Measurements from ENCODE around the gene KDELR1.

The KDELR1 gene

DNA sequence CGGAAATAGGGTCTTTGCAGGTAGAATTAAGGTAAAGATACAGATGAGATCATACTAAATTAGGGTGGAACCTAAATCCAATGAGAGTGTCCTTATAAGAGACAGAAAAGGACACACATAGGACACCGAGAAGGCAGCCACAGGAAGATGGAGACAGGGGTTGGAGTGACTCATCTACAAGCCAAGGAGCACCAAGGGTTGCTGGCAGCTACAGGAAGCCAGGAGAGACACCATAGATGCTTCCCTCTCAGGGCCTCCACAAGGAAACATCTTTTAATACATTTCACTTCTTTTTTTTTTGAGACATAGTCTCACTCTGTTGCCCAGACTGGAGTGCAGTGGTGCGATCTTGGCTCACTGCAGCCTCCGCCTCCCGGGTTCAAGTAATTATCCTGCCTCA is 37.7 kb downstream of the KDELR1 start:
- DNase-seq (ENCODE audit: low spot score), result no peak
- H3K9me3 Mint-ChIP-seq, result no peaks in the 10 kb centered on the region

DNA sequence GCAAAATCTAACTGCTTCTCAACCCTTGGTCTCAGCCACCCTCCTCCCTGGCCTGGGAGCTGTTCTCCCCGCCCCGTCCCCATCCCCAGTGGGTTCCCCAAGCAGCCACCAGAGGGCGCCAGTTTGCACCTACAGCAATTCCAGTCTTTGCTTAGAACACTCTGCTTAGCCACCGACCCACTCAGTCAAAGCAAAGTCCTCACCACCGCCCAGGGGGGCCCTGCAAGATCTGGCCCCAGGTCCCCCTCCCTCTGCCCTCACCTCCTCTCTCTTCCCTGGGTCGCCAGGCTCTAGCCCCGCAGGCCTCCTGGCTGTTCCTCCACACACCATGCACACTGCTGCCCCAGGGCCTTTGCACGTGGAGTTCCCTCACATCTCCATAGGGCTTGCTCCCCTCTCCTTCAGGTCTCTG is 40.0 kb downstream of the KDELR1 start:
- peaks cover 3% of the 10 kb centered on the region for H3K36me3 Mint-ChIP-seq (ENCODE audit: low read depth)
- H3K4me3 Mint-ChIP-seq, result no peak overlapping the region
- H3K27me3 Mint-ChIP-seq (ENCODE audit: low read depth), result no peaks in the 10 kb centered on the region
- no peaks in the 10 kb centered on the region for H3K9me3 Mint-ChIP-seq
- peaks cover 4% of the 10 kb centered on the region for H3K4me1 Mint-ChIP-seq (ENCODE audit: low read depth)
- no peak overlapping the region for H3K27ac Mint-ChIP-seq
- peak; percentile 63 for DNase-seq (ENCODE audit: low spot score)

More for the DNA sequence above, 37.7 kb downstream of the KDELR1 start:
- peaks cover 4% of the 10 kb centered on the region for H3K4me1 Mint-ChIP-seq (ENCODE audit: low read depth)
- H3K36me3 Mint-ChIP-seq (ENCODE audit: low read depth), result peaks cover 2% of the 10 kb centered on the region
- H3K27me3 Mint-ChIP-seq (ENCODE audit: low read depth), result no peaks in the 10 kb centered on the region
- H3K27ac Mint-ChIP-seq, result no peak overlapping the region
- H3K4me3 Mint-ChIP-seq, result no peak overlapping the region

DNA sequence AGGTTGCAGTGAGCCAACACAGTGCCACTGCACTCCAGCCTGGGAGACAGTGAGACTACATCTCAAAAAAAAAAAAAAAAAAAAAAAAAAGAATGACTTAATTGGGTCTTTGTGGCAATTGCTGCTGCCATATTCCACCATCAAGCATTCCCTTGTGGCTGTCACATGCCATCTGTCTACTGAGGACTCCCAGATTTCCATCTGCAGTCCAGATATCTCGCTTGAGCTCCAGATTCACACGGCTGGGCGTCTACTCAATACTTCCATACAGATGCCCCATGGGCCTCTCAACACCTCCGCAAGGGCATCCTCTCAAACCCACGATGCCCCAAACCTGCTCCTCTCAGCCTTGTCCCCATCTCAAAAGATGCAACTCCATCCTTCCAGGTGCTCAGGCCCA is 40.5 kb downstream of the KDELR1 start:
- Mint-ChIP-seq H3K9me3 (no peaks in the 10 kb centered on the region), H3K27me3 (ENCODE audit: low read depth) (no peaks in the 10 kb centered on the region), H3K36me3 (ENCODE audit: low read depth) (peaks cover 3% of the 10 kb centered on the region), H3K27ac (no peak overlapping the region), H3K4me3 (no peak overlapping the region), H3K4me1 (ENCODE audit: low read depth) (peaks cover 4% of the 10 kb centered on the region)
- DNase-seq (ENCODE audit: low spot score), result no peak

DNA sequence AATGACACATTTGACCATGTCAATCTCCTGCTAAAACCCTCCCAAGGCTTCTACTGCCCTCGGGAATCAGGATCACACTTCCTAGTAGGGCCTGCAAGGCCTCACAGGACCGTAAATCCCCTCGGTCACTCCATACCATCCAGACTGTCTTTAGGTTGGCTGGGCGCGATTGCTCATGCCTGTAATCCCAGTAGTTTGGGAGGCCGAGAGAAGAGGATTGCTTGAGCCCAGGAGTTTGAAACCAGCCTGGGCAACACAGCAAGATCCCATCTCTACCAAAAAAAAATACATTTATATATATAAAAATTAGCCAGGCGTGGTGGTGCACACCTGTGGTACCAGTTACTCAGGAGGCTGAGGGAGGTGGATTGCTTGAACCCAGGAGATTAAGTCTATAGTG is 42.6 kb downstream of the KDELR1 start:
- no peaks in the 10 kb centered on the region for H3K9me3 Mint-ChIP-seq
- H3K36me3 Mint-ChIP-seq (ENCODE audit: low read depth), result peaks cover 3% of the 10 kb centered on the region
- H3K4me1 Mint-ChIP-seq (ENCODE audit: low read depth), result peaks cover 4% of the 10 kb centered on the region
- DNase-seq (ENCODE audit: low spot score), result no peak
- no peak overlapping the region for H3K4me3 Mint-ChIP-seq
- H3K27ac Mint-ChIP-seq, result no peak overlapping the region
- H3K27me3 Mint-ChIP-seq (ENCODE audit: low read depth), result no peaks in the 10 kb centered on the region

DNA sequence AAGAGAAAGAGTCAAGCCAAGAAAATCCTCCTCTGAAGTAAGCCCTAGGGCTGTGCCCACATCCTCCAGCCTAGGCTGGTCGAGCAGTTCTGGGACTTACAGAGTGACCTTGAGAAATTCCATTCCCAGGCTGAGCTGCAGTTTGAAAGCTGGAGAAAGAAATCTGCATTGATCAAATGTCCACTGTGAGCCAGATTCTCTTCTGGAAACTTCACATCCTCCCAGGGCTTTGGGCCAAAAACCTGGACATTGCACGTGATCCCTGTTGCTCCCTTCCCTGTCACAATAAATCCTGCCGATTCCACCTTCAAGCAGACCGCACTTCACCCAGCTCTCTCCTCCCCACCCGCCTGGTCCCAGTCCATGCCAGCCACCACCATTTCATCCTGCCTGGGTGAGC is 43.3 kb downstream of the KDELR1 start:
- no peak overlapping the region for H3K27ac Mint-ChIP-seq
- no peak for DNase-seq (ENCODE audit: low spot score)

DNA sequence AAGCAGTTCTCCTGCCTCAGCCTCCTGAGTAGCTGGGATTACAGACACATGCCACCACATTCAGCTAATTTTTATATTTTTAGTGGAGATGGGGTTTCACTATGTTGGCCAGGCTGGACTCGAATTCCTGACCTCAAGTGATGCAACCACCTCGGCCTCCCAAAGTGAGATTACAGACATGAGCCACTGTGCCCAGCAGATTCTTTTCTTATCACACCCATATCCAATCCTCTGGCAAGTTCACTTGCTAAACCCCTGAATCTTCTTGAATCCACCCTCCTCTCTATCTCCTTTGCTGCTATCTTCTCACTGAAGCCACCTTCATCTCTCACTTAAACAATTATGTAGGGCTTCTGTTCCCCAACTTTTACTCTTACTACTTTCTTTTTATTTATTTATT is 45.2 kb downstream of the KDELR1 start:
- H3K36me3 Mint-ChIP-seq (ENCODE audit: low read depth), result peaks cover 5% of the 10 kb centered on the region
- H3K9me3 Mint-ChIP-seq, result no peaks in the 10 kb centered on the region
- peaks cover 2% of the 10 kb centered on the region for H3K4me1 Mint-ChIP-seq (ENCODE audit: low read depth)
- no peak overlapping the region for H3K4me3 Mint-ChIP-seq
- H3K27ac Mint-ChIP-seq, result no peak overlapping the region
- no peaks in the 10 kb centered on the region for H3K27me3 Mint-ChIP-seq (ENCODE audit: low read depth)
- no peak for DNase-seq (ENCODE audit: low spot score)

More for the DNA sequence above, 43.3 kb downstream of the KDELR1 start:
- Mint-ChIP-seq H3K4me3 (no peak overlapping the region), H3K36me3 (ENCODE audit: low read depth) (peaks cover 3% of the 10 kb centered on the region), H3K9me3 (no peaks in the 10 kb centered on the region), H3K4me1 (ENCODE audit: low read depth) (peaks cover 2% of the 10 kb centered on the region), H3K27me3 (ENCODE audit: low read depth) (no peaks in the 10 kb centered on the region)

DNA sequence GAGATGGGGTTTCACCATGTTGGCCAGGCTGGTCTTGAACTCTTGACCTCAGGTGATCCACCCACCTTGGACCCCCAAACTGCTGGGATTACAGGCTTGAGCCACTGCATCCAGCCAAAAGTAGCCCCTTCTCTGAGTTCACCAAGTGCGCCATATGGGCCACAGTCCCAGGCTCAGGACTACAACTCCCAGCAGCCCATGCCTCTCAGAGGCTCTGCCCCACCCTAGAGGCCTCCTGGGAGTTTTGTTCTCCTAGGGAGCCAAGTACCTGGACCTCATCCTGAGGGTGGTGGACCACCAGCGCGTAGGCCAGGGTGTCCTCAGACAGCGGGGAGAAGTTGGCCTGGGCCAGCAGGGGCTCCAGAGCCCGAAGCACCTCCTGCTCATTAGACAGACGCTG is 46.5 kb downstream of the KDELR1 start:
- Mint-ChIP-seq H3K4me1 (ENCODE audit: low read depth) (no peaks in the 10 kb centered on the region), H3K4me3 (no peak overlapping the region), H3K27ac (no peak overlapping the region), H3K27me3 (ENCODE audit: low read depth) (no peaks in the 10 kb centered on the region), H3K9me3 (no peaks in the 10 kb centered on the region), H3K36me3 (ENCODE audit: low read depth) (peaks cover 5% of the 10 kb centered on the region)
- no peak for DNase-seq (ENCODE audit: low spot score)

DNA sequence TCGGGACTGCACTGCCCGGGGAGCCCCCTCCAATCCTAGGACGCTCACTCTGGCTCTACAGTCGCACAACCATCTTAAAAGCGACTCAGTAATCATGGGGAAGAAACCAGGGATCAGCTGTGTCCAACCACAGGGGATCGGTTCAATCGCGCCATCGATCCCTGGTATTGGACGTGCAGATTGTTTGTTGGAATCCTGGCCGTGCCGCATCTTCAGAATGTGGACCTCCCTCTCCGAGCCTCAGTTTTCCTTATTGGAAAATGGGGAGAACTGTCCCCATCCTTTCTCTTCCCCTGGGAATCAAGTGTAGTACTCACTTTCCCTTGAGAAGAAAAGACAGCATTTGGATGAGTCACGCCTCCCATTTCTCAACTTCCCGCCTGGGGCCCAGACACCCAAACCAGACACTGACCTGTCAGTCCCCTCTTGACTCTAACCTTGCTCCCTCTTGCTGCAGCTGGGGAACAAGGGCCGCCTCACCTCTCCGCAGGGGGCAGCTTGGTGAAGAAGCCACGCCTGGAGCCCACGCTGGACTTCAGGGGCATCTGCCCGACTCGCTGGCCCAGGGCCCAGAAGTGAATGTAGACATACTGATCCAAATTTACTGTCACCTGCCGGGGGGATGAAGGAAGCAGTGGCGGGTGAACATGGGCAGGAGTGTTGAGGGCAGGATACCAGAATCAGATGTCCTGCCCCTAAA is 48.4 kb downstream of the KDELR1 start:
- no peaks in the 10 kb centered on the region for H3K9me3 Mint-ChIP-seq
- H3K27me3 Mint-ChIP-seq (ENCODE audit: low read depth), result no peaks in the 10 kb centered on the region
- H3K4me3 Mint-ChIP-seq, result no peak overlapping the region
- peaks cover 2% of the 10 kb centered on the region for H3K36me3 Mint-ChIP-seq (ENCODE audit: low read depth)
- DNase-seq (ENCODE audit: low spot score), result no peak
- no peaks in the 10 kb centered on the region for H3K4me1 Mint-ChIP-seq (ENCODE audit: low read depth)
- no peak overlapping the region for H3K27ac Mint-ChIP-seq

DNA sequence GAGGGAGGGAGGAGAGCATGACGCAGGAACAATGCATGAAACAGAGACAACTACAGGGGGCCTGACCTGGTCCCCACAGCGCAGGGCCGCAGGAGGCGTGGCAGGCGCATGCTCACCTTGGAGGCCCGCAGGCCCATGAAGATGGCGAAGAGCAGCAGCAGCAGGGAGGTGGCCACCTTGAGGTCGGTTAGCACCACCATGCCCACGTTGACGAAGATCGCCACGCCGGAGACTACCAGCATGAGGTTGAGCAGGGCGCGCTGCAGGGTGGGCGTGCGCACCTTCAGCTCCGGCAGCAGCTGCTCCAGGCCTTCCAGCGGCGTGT is 49.0 kb downstream of the KDELR1 start:
- H3K4me1 Mint-ChIP-seq (ENCODE audit: low read depth), result no peaks in the 10 kb centered on the region
- no peaks in the 10 kb centered on the region for H3K27me3 Mint-ChIP-seq (ENCODE audit: low read depth)
- no peak for DNase-seq (ENCODE audit: low spot score)
- no peaks in the 10 kb centered on the region for H3K9me3 Mint-ChIP-seq
- H3K36me3 Mint-ChIP-seq (ENCODE audit: low read depth), result peaks cover 2% of the 10 kb centered on the region
- H3K4me3 Mint-ChIP-seq, result no peak overlapping the region
- no peak overlapping the region for H3K27ac Mint-ChIP-seq

DNA sequence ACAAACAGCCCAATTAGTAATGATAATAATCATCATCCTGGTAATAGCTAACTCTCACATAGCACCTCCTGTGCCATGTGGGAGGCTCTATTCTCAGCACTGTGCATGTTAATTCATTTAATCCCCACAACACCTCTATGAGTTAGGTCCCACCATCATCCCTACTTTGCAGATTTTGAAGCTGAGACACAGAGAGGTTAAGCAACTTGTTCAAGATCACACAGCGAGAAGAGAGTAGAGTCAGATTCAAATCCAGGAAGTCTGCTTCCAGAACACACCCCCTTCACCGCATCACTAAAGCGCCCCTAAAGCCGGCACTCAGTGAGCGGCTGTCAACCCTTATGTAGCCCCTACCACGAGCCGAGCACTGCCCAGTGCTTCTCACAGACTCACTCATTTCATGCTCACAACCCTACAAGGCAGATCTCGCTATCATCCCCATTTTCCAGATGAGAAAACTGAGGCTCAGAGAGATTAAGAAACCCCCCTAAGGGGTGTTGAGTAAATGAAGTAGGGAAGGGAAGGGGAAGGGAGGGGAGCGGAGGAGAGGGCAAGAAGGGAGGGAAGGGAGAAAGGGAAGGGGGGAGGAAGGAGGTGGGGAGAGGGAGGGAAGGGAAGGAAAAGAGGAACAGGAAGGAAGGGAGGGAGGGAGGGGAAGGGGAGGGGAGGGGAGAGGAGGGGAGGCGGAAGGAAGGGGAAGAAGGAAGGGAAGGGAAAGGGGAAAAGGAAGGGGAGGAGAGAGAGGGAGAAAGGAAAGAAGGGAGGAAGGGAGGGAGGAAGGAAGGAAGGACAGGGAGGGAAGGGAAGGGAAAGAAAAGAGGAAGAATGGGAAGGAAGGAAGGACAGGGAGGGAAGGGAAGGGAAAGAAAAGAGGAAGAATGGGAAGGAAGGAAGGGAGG is 49.6 kb downstream of the KDELR1 start:
- H3K36me3 Mint-ChIP-seq (ENCODE audit: low read depth), result peaks cover 2% of the 10 kb centered on the region
- no peaks in the 10 kb centered on the region for H3K27me3 Mint-ChIP-seq (ENCODE audit: low read depth)
- no peak overlapping the region for H3K27ac Mint-ChIP-seq
- no peak overlapping the region for H3K4me3 Mint-ChIP-seq
- no peak for DNase-seq (ENCODE audit: low spot score)
- H3K9me3 Mint-ChIP-seq, result no peaks in the 10 kb centered on the region
- H3K4me1 Mint-ChIP-seq (ENCODE audit: low read depth), result no peaks in the 10 kb centered on the region

DNA sequence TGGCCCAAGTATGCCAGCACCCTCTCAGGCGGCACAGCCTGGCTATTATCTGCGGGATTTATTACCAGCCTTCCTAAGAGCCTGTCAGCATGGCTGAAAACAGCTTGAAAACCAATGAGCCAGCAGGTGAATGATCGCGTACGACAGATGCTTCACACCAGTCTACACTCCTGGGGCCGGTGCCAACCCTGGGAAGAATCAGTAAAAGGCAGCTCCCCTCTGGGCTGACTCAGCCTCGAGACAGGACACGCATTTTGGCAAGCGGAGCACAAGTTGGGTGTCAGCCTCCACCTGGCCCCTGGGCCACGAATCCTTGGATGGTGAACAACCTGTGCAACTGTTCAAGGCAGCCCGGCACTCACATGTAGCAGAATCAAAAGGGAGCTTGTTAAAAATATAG is 50.4 kb downstream of the KDELR1 start:
- Mint-ChIP-seq H3K36me3 (ENCODE audit: low read depth) (peaks cover 2% of the 10 kb centered on the region), H3K27me3 (ENCODE audit: low read depth) (no peaks in the 10 kb centered on the region), H3K27ac (no peak overlapping the region), H3K4me1 (ENCODE audit: low read depth) (no peaks in the 10 kb centered on the region), H3K4me3 (no peak overlapping the region), H3K9me3 (no peaks in the 10 kb centered on the region)
- no peak for DNase-seq (ENCODE audit: low spot score)

DNA sequence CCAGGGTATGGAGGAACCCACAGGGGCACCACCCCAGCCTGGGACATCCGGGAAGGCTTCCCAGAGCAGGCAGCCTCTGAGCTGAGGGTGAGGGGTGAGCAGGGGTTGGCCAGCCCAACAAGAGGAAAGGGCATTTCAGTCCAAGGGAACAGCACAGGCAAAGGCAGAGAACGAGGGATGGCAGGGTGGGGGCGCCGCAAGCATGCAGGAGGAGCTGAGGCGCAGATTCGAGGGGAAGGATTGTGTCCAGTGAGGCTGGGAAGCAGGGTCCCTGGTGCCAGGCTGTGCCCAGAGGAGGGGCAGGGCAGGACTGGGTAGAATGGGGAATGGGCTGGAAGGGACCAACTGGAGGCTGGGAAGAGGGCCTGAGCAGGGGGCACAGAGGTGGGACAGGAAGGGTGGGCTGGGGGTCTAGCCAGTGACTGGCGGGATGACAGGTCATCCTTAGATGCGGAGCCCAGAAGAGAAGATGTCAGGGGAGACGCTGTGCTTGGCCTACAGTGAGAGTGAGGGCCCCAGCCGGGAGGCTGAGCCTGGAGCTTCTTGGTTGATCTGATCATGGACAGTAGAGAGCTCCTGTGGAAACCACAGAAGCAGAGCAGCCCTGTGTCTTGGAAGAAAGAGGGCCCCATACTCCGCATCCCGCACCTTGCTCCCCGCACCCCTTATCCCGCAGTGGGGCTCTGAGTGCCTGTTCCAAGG is 52.4 kb downstream of the KDELR1 start:
- H3K4me1 Mint-ChIP-seq (ENCODE audit: low read depth), result peaks cover 8% of the 10 kb centered on the region
- no peak overlapping the region for H3K4me3 Mint-ChIP-seq
- no peak for DNase-seq (ENCODE audit: low spot score)
- no peaks in the 10 kb centered on the region for H3K27me3 Mint-ChIP-seq (ENCODE audit: low read depth)
- H3K27ac Mint-ChIP-seq, result no peak overlapping the region
- H3K36me3 Mint-ChIP-seq (ENCODE audit: low read depth), result peaks cover 2% of the 10 kb centered on the region
- H3K9me3 Mint-ChIP-seq, result no peaks in the 10 kb centered on the region

DNA sequence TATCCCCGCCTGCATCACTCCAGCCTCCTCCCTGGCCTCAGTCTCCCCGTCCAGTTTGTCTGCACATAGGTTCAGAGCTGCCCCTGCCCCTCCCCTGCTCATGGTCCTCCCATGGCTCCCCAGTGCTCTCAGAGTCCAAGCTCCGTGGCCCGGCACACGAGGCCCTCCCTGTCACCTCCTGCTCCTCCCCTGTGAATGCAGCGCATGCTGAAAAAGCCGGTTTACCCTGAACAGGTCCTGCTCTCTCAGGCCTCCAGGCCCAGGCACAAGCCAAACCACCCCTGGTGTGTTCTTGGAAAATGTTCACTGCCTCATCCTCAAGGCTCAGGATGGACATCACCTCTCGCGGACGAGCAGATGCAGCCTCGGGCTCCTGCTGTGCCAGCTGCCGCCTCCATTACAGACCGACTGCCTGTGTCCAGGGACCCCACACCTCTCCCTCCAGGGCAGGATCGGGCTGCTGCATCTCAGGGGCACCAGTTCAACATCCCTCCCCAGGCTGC is 53.0 kb downstream of the KDELR1 start:
- H3K4me3 Mint-ChIP-seq, result no peak overlapping the region
- peaks cover 9% of the 10 kb centered on the region for H3K4me1 Mint-ChIP-seq (ENCODE audit: low read depth)
- H3K27ac Mint-ChIP-seq, result no peak overlapping the region
- DNase-seq (ENCODE audit: low spot score), result no peak
- H3K9me3 Mint-ChIP-seq, result no peaks in the 10 kb centered on the region
- H3K27me3 Mint-ChIP-seq (ENCODE audit: low read depth), result no peaks in the 10 kb centered on the region
- peaks cover 2% of the 10 kb centered on the region for H3K36me3 Mint-ChIP-seq (ENCODE audit: low read depth)

All from T-helper 2 cell treated with Interferon-gamma antibody and Interleukin-4, amounts not matched to agents 5 μg/mL and 100 μg/mL, for 36 hours (primary cell).